SIG-M5 treated with dmso at 0.1 percent for 504 hours (cell line): Measurements from ENCODE around the gene ELK4.

Experiments
- DNase-seq: peaks from one replicate; lab custom pipeline; 2025; ENCODE audit not compliant: unreplicated experiment; lab: John Stamatoyannopoulos, UW

The ELK4 gene

GRCh38 chr1:205569411-205570172 lies 62.2 kb downstream of the ELK4 start:
- DNase-seq: no peak

GRCh38 chr1:205568469-205569361 lies 63.1 kb downstream of the ELK4 start:
- DNase-seq: no peak

GRCh38 chr1:205568135-205568468 lies 63.7 kb downstream of the ELK4 start:
- DNase-seq: no peak

- no peak for DNase-seq
These were observed 64.1 kb downstream of the ELK4 start for GRCh38 chr1:205567716-205568115.

- peak; percentile 31 for DNase-seq
These were observed 66.0 kb downstream of the ELK4 start for GRCh38 chr1:205565799-205566198.

- DNase-seq: peak; percentile 79
These were observed 67.8 kb downstream of the ELK4 start for GRCh38 chr1:205563927-205564441.

- no peak for DNase-seq
These were observed 70.2 kb downstream of the ELK4 start for GRCh38 chr1:205561501-205562203.
